GM15510 (cell line): ENCODE data around the gene POLDIP3.

ENCODE experiments used
- POLR2A ChIP-seq: IDR thresholded peaks from 3 replicates; pipeline ENCODE4 v1.6.1; 2011; ENCODE audit warnings: borderline replicate concordance; ENCODE audit not compliant: insufficient read length; ENCODE audit errors: extremely low read depth

The POLDIP3 gene

GRCh38 chr22:42549331-42550060, 65.2 kb downstream of the POLDIP3 start:
- TF ChIP-seq POLR2A: no peak

- no peak for TF ChIP-seq POLR2A
These were observed 65.9 kb downstream of the POLDIP3 start for GRCh38 chr22:42548597-42549330.

- TF ChIP-seq POLR2A: no peak
These were observed 67.1 kb downstream of the POLDIP3 start for GRCh38 chr22:42547562-42547961.

- TF ChIP-seq POLR2A: no peak
These were observed 70.0 kb downstream of the POLDIP3 start for GRCh38 chr22:42544686-42545085.

GRCh38 chr22:42536166-42536565, 78.5 kb downstream of the POLDIP3 start:
- TF ChIP-seq POLR2A: no peak
